Keratinocyte (primary cell): ENCODE results near the gene SNAI3. TPM values are rescaled to one million over a fixed set of nuclear protein-coding genes. Genes with fewer than 3 reads are reported as not detected.

Source experiments
- DNase-seq: peaks from one replicate; pipeline ENCODE4 v3.0.0-alpha.2; 2011; ENCODE audit warnings: low read depth, missing footprints, low spot score
- FAIRE-seq: peaks from 2 replicates; lab custom pipeline; 2011; peaks lifted over from hg19 to GRCh38; lab: Jason Lieb, UNC
- H2AFZ ChIP-seq: 2 replicates; pipeline ENCODE4 v1.6.0; 2012; ENCODE audit warnings: low read length, control low read depth, inconsistent platforms; ENCODE audit not compliant: control insufficient read depth
- H3K27ac ChIP-seq: 2 replicates; pipeline ENCODE4 v1.5.1; 2011; ENCODE audit warnings: low read length; ENCODE audit not compliant: control insufficient read depth, insufficient read depth
- H3K27me3 ChIP-seq: 3 replicates; pipeline ENCODE4 v1.6.0; 2011; ENCODE audit warnings: low read length; ENCODE audit not compliant: control insufficient read depth, insufficient read depth; ENCODE audit errors: extremely low read depth
- H3K36me3 ChIP-seq, 2 experiments: 2 replicates in 1 of 2; 3 replicates in 1 of 2; pipeline ENCODE4 v1.5.1; 2011; ENCODE audit warnings: low read length in 2 of 2, mild to moderate bottlenecking in 1 of 2; ENCODE audit not compliant: control insufficient read depth in 2 of 2, insufficient read depth in 2 of 2; ENCODE audit errors: extremely low read depth in 1 of 2
- H3K4me1 ChIP-seq: 3 replicates; pipeline ENCODE4 v1.5.1; 2011; ENCODE audit warnings: low read length; ENCODE audit not compliant: control insufficient read depth, insufficient read depth; ENCODE audit errors: extremely low read depth
- H3K4me2 ChIP-seq: 3 replicates; pipeline ENCODE4 v1.6.0; 2011; ENCODE audit warnings: low read depth, low read length; ENCODE audit not compliant: control insufficient read depth, insufficient read depth; ENCODE audit errors: extremely low read depth
- H3K4me3 ChIP-seq, 3 experiments: fragments of 200-600 bp in 1 of 3; sonication (generic) in 1 of 3; 2 replicates in 2 of 3; 3 replicates in 1 of 3; pipeline ENCODE4 v1.5.1; 2011 to 2016; ENCODE audit warnings: low read length in 3 of 3, mild to moderate bottlenecking in 3 of 3, control low read depth in 2 of 3, inconsistent platforms in 1 of 3, low read depth in 1 of 3, mixed read lengths in 1 of 3, mixed run types in 1 of 3, moderate library complexity in 1 of 3; ENCODE audit not compliant: control insufficient read depth in 2 of 3, insufficient read depth in 2 of 3; ENCODE audit errors: extremely low read depth in 1 of 3
- H3K79me2 ChIP-seq: 2 replicates; pipeline ENCODE4 v1.6.0; 2012; ENCODE audit warnings: low read length; ENCODE audit not compliant: control insufficient read depth, insufficient read depth
- H3K9ac ChIP-seq: 3 replicates; pipeline ENCODE4 v1.6.0; 2011; ENCODE audit warnings: low read length; ENCODE audit not compliant: control insufficient read depth, insufficient read depth; ENCODE audit errors: extremely low read depth
- H3K9me1 ChIP-seq: 3 replicates; pipeline ENCODE4 v1.6.0; 2011; ENCODE audit warnings: low read length; ENCODE audit not compliant: control insufficient read depth, insufficient read depth; ENCODE audit errors: extremely low read depth
- H3K9me3 ChIP-seq: 2 replicates; pipeline ENCODE4 v1.5.1; 2012; ENCODE audit warnings: low read depth, low read length; ENCODE audit not compliant: control insufficient read depth
- H4K20me1 ChIP-seq: 3 replicates; pipeline ENCODE4 v1.6.0; 2011; ENCODE audit warnings: low read length; ENCODE audit not compliant: control insufficient read depth, insufficient read depth; ENCODE audit errors: extremely low read depth
- CTCF ChIP-seq, 3 experiments: IDR thresholded peaks in 1 of 3; conservative IDR thresholded peaks in 1 of 3; optimal IDR thresholded peaks in 1 of 3; 2 replicates in 2 of 3; 3 replicates in 1 of 3; pipeline versions ENCODE3 to v1.5.1; 2011; ENCODE audit warnings: low read length in 3 of 3, mild to moderate bottlenecking in 3 of 3, moderate library complexity in 2 of 3, control low read depth in 1 of 3, inconsistent platforms in 1 of 3; ENCODE audit not compliant: insufficient read depth in 2 of 3; ENCODE audit errors: extremely low read depth in 1 of 3
- EZH2 ChIP-seq: IDR thresholded peaks from one replicate; pipeline ENCODE4 v1.6.1; 2012; ENCODE audit warnings: inconsistent platforms, mild to moderate bottlenecking, low read length, moderate library complexity
- dilution Hi-C: fragments of 300-500 bp; cut with MboI; formaldehyde crosslinking; loops from one replicate; pipeline ENCODE4 v1.7.0; 2020; ENCODE audit warnings: low sequenced_read_pairs; ENCODE audit not compliant: extremely low pct_ligation_motif_present
- polyA plus RNA-seq, 5 experiments: library from polyadenylated mRNA; depleted of rRNA in 3 of 5; stranded (reverse) in 3 of 5; stranded (forward) in 1 of 5; unstranded in 1 of 5; fragments of >200 nt; gene quantifications; 1 replicate in 1 of 5; 2 replicates in 3 of 5; 3 replicates in 1 of 5; pipeline versions ENCODE4 v1.2.1 to v1.2.3, GENCODE V29; 2011 to 2012; ENCODE audit warnings: missing spikeins in 2 of 5, low read depth in 1 of 5, low replicate concordance in 1 of 5

Gene SNAI3
- polyA plus RNA-seq, 1 donor (not counting 4 experiments of a cell fraction or from before 2014, with no cell fraction given): not detected

- TF ChIP-seq CTCF (optimal IDR thresholded peaks at IDR 0.05 in 1 of 3, IDR thresholded peaks at IDR 0.05 in 1 of 3, conservative IDR thresholded peaks at IDR 0.05 in 1 of 3; ENCODE audit: extremely low read depth in 1 of 3, insufficient read depth in 2 of 3, low read length in 3 of 3): no peak
- no peak for TF ChIP-seq EZH2
- Histone ChIP-seq H2AFZ (no peak overlapping the region), H3K4me2 (no peak overlapping the region), H3K27ac (no peak overlapping the region), H3K9me1 (no peaks in the 10 kb centered on the region), H3K79me2 (peaks cover 23% of the 10 kb centered on the region), H3K36me3 (peaks cover 20 to 27% of the 10 kb centered on the region in 2 experiments), H3K4me3 (no peak overlapping the region), H3K9ac (no peak overlapping the region), H3K27me3 (no peaks in the 10 kb centered on the region), H4K20me1 (no peaks in the 10 kb centered on the region), H3K4me1 (peaks cover 3% of the 10 kb centered on the region), H3K9me3 (no peaks in the 10 kb centered on the region)
- FAIRE-seq (no peak), DNase-seq (no peak)
- dilution Hi-C loops: no loop called here
Observed at GRCh38 chr16:88710556-88710955, 24.2 kb upstream of the SNAI3 start.

GRCh38 chr16:88706965-88707826 lies 20.9 kb upstream of the SNAI3 start:
- Histone ChIP-seq H3K9ac (peak overlapping the region; percentile 85), H3K4me3 (peak overlapping the region; percentile 92 to 97 (median 95)), H3K4me2 (peak overlapping the region; percentile 91), H4K20me1 (no peaks in the 10 kb centered on the region), H3K27ac (peak overlapping the region; percentile 58), H3K4me1 (peaks cover 9% of the 10 kb centered on the region), H2AFZ (peak overlapping the region; percentile 89), H3K9me3 (no peaks in the 10 kb centered on the region), H3K9me1 (no peaks in the 10 kb centered on the region), H3K79me2 (peaks cover 23% of the 10 kb centered on the region), H3K27me3 (no peaks in the 10 kb centered on the region), H3K36me3 (peaks cover 5 to 7% of the 10 kb centered on the region in 2 experiments)
- TF ChIP-seq EZH2 (no peak), CTCF (optimal IDR thresholded peaks at IDR 0.05 in 1 of 3, IDR thresholded peaks at IDR 0.05 in 1 of 3, conservative IDR thresholded peaks at IDR 0.05 in 1 of 3; ENCODE audit: extremely low read depth in 1 of 3, insufficient read depth in 2 of 3, low read length in 3 of 3) (no peak)
- DNase-seq (no peak), FAIRE-seq (no peak)
- dilution Hi-C loops: no loop called here
